ENCODE measurements around the gene EIF3C.
"Not testable (repeated sequence)": the region's sequence is repeated elsewhere in the genome, so short reads cannot be mapped to it uniquely, and the experiment has no call there.

The EIF3C gene

GRCh38 chr16:28750469-28751067 lies 39.3 kb downstream of the EIF3C start:
- DNase-seq = not testable (repeated sequence)

DNA sequence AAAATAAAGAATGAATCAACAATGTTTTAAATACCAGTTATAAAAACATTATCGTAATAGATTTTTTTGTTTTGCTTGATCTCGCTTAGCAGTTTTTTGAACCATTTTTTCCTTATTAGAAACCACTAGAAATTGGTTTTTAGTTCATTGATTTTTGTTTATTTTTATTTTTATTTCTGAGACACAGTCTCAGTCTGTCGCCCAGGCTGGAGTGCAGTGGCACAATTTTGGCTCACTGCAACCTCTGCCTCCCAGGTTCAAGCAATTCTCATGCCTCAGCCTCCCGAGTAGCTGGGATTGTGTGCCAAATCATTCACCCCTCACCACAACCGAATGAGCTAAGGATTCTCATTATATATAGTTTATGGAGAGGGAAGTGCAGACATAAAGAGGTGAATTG lies 40.2 kb downstream of the EIF3C start, which contains the start of gene NPIPB9:
NPIPB9 (plus strand) TSS at position 301 of the 400 bp plus-strand sequence.
- not testable (repeated sequence) for DNase-seq

GRCh38 chr16:28781697-28782096 lies 70.4 kb downstream of the EIF3C start:
- DNase-seq = not testable (repeated sequence)

DNA sequence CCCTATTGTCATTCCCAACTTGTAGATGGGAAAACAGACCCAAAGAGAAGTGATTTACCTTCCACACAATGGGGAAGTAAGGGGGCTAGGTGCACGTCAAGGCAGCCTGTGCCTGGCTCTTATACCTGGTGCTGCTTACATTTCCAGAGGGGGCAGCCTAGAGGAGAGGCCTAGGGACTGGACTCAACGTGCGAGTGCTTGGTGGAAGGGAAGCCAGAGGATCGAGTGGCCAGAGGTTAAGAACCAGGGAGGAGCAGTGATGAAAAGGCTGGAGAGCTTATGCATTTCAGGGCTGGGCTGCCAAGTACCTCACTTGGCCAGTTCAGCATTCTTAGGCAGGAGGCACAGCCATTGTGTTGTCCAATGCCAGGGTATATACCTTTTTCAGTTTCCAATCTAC lies 71.1 kb downstream of the EIF3C start:
- not testable (repeated sequence) for DNase-seq

Data from DMS79 treated with DMSO at 0.1 percent for 48 hours (cell line).